ENCODE results near the gene ACOT8. TPM values are rescaled to one million over a fixed set of nuclear protein-coding genes. Genes with fewer than 3 reads are reported as not detected.

ACOT8 gene
- total and polyA plus RNA-seq, 10 of the 15 experiments (the other 5 are each of a cell fraction or from before 2014, with no cell fraction given) = 5.1 to 47.9 (median 31.8) TPM

GRCh38 chr20:45833883-45834796 lies 23.1 kb downstream of the ACOT8 start:
- CTCF ChIA-PET = interaction anchor here (1.3 to 1.6 kb wide), 2 partner anchors 8 to 18 kb away, joined by 4 to 6 read pairs; no protein-coding TSS in a partner anchor
- BruUV-seq (replicated peaks) = no TSS peak
- FAIRE-seq (no peak), ATAC-seq (peak; percentile 85), DNase-seq (ENCODE audit: low read depth, low spot score) (no peak)
- intact Hi-C loops (cut with micrococcal nuclease; ENCODE audit: unreplicated experiment) (no loop called here), in situ Hi-C loops (cut with MboI) (no loop called here)
- WGBS (ENCODE audit: insufficient coverage, insufficient replicate concordance, low lambda C conversion rate, missing lambda C conversion rate) = 28% methylated on average over 58 of the region's 71 CpGs
- no peaks in the 10 kb centered on the region for H3K36me3 ChIP-seq (ENCODE audit: control insufficient read depth in 2 of 2, insufficient read depth in 2 of 2, low read length in 1 of 2)
- POLR2A ChIA-PET = interaction anchor here (1.0 kb wide), 1 partner anchor 8 kb away, joined by 3 read pairs; no protein-coding TSS in a partner anchor
- H3K4me2 ChIP-seq (ENCODE audit: control insufficient read depth, insufficient read depth) = peak overlapping the region; percentile 99
- H3K27ac ChIP-seq (ENCODE audit: control insufficient read depth, insufficient read depth) = no peak overlapping the region
- no peaks in the 10 kb centered on the region for H3K9me3 ChIP-seq (replicated peaks; ENCODE audit: control insufficient read depth, insufficient read depth, low read length)
- SMC1A ChIA-PET (ENCODE audit: uncharacterized antibody, unreplicated experiment) = interaction anchor here (1.3 kb wide), 1 partner anchor 100 kb away, joined by 3 read pairs; the partner anchor contains the start of gene PCIF1
- H3K27me3 ChIP-seq (replicated peaks in 1 of 2; ENCODE audit: control insufficient read depth in 2 of 2, insufficient read depth in 2 of 2, low read length in 1 of 2) = no peaks in the 10 kb centered on the region
- H3K79me2 ChIP-seq (ENCODE audit: control insufficient read depth, insufficient read depth, low read length) = no peaks in the 10 kb centered on the region
- RAD21 ChIA-PET (ENCODE audit: unreplicated experiment) = no interaction called here
- H3K4me1 ChIP-seq (ENCODE audit: control insufficient read depth, insufficient read depth, low read length) = peaks cover 3% of the 10 kb centered on the region
- H4K20me1 ChIP-seq (ENCODE audit: control insufficient read depth, insufficient read depth) = no peaks in the 10 kb centered on the region
- peak overlapping the region; percentile 95 for H3K4me3 ChIP-seq
- peak overlapping the region; percentile 80 for H2AFZ ChIP-seq (ENCODE audit: control insufficient read depth, low read depth, low read length)
- peak overlapping the region; percentile 66; the same call in 1 of the 2 replicates for H3K9ac ChIP-seq (ENCODE audit: control insufficient read depth, insufficient read depth, low read length)
- no peak for TF ChIP-seq BCLAF1 (IDR thresholded peaks at IDR 0.05)
- peak; percentile 69; the same call in 1 of the 2 replicates for TF ChIP-seq LARP7 (IDR thresholded peaks at IDR 0.05)
- no peak for TF ChIP-seq CREM (IDR thresholded peaks at IDR 0.05; ENCODE audit: low read depth)
- TF ChIP-seq GATAD2B (conservative IDR thresholded peaks at IDR 0.05; ENCODE audit: low read depth) = peak; percentile 80; the same call in 1 of the 2 replicates
- TF ChIP-seq NKRF (conservative IDR thresholded peaks at IDR 0.05) = 0 out of 2 replicates have a peak, but pooled peaks have one; percentile 56
- TF ChIP-seq MAX (IDR thresholded peaks at IDR 0.05; ENCODE audit: low read depth, low read length) = 0 out of 2 replicates have a peak, but pooled peaks have one; percentile 23
- TF ChIP-seq SIX5 (IDR thresholded peaks at IDR 0.05; ENCODE audit: low read depth, low read length, severe bottlenecking) = no peak
- 0 out of 2 replicates have a peak, but pooled peaks have one; percentile 33 for TF ChIP-seq ZNF687 (IDR thresholded peaks at IDR 0.05)
- TF ChIP-seq NR2C2 (IDR thresholded peaks at IDR 0.05; ENCODE audit: borderline replicate concordance, control insufficient read depth, insufficient read length, low read depth) = no peak
- no peak for TF ChIP-seq CBX3 (IDR thresholded peaks at IDR 0.05; ENCODE audit: borderline replicate concordance, low read depth)
- TF ChIP-seq DPF2 (IDR thresholded peaks at IDR 0.05) = no peak
- no peak for TF ChIP-seq HDGF (IDR thresholded peaks at IDR 0.05)

Data from GM12878 (cell line).